HFFc6 (cell line): ENCODE results near the gene TNFRSF18. TPM values are rescaled to one million over a fixed set of nuclear protein-coding genes. Genes with fewer than 3 reads are reported as not detected.
A peak's percentile ranks its signal among the peaks of the same experiment; 100 is the strongest.
"Not testable (repeated sequence)": the region's sequence is repeated elsewhere in the genome, so short reads cannot be mapped to it uniquely, and the experiment has no call there.

ENCODE experiments used
- DNase-seq: peaks from one replicate; pipeline ENCODE4 v3.0.0-alpha.2; 2018
- H3K27ac Mint-ChIP-seq: 2 replicates; pipeline ENCODE4 v1.8.0; 2020; ENCODE audit warnings: mild to moderate bottlenecking, mixed read lengths
- H3K27me3 Mint-ChIP-seq: 2 replicates; pipeline ENCODE4 v1.8.0; 2021; ENCODE audit warnings: mild to moderate bottlenecking, moderate library complexity, mixed read lengths; ENCODE audit not compliant: insufficient read depth
- H3K36me3 Mint-ChIP-seq: 2 replicates; pipeline ENCODE4 v1.8.0; 2021; ENCODE audit warnings: low read depth, mixed read lengths
- H3K4me1 Mint-ChIP-seq: 2 replicates; pipeline ENCODE4 v1.8.0; 2020; ENCODE audit warnings: low read depth, mixed read lengths
- H3K4me3 Mint-ChIP-seq: 2 replicates; pipeline ENCODE4 v1.8.0; 2020; ENCODE audit warnings: mild to moderate bottlenecking, moderate library complexity, mixed read lengths
- H3K9me3 Mint-ChIP-seq: 2 replicates; pipeline ENCODE4 v1.8.0; 2020; ENCODE audit warnings: mild to moderate bottlenecking, mixed read lengths
- total RNA-seq, 6 experiments: library from RNA; stranded (reverse); fragmentation: NEBNext Ultra II Directional; extraction: Animal tissue kit (Norgen Biotek cat#: 25700); gene quantifications; 2 replicates in 1 of 6; 3 replicates in 5 of 6; pipeline ENCODE4 v1.2.3, GENCODE V29; 2021
- TF ChIP-seq, protein P1 (sequence below): fragments of 200-600 bp; sonication (generic); IDR thresholded peaks from 2 replicates; pipeline ENCODE4 v1.5.0; 2021; ENCODE audit warnings: antibody characterized with exemption, mild to moderate bottlenecking

The TNFRSF18 gene
- total RNA-seq, 6 experiments from 2014 or later: not detected

DNA sequence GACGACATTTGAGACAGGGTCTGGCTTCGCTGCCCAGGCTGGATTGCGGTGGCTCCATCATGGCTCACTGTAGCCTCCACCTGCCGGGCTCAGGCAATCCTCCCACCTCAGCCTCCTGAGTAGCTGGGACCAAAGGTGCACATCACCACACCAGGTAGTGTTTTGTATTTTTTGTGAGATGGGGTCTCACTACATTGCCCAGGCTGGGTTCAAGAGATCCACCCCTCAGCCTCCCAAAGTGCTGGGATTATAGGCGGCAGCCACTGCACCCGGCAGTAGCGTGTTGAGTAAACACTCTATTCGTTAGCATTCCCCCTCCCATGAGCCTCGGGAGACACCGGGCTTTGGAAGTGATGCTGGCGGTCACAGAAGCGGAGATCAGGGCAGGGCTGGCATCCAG, 46.9 kb upstream of the TNFRSF18 start:
- Mint-ChIP-seq H3K9me3 (no peaks in the 10 kb centered on the region), H3K36me3 (peaks cover 25% of the 10 kb centered on the region), H3K4me1 (0 out of 2 replicates have a peak, but pooled peaks cover under 1% of the 10 kb centered on the region), H3K27ac (no peak overlapping the region), H3K4me3 (no peak overlapping the region), H3K27me3 (peaks cover 2% of the 10 kb centered on the region)
- TF ChIP-seq, protein P1, sequence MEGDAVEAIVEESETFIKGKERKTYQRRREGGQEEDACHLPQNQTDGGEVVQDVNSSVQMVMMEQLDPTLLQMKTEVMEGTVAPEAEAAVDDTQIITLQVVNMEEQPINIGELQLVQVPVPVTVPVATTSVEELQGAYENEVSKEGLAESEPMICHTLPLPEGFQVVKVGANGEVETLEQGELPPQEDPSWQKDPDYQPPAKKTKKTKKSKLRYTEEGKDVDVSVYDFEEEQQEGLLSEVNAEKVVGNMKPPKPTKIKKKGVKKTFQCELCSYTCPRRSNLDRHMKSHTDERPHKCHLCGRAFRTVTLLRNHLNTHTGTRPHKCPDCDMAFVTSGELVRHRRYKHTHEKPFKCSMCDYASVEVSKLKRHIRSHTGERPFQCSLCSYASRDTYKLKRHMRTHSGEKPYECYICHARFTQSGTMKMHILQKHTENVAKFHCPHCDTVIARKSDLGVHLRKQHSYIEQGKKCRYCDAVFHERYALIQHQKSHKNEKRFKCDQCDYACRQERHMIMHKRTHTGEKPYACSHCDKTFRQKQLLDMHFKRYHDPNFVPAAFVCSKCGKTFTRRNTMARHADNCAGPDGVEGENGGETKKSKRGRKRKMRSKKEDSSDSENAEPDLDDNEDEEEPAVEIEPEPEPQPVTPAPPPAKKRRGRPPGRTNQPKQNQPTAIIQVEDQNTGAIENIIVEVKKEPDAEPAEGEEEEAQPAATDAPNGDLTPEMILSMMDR: no peak
- DNase-seq: no peak

- Mint-ChIP-seq H3K9me3 (no peaks in the 10 kb centered on the region), H3K4me1 (no peaks in the 10 kb centered on the region), H3K4me3 (no peak overlapping the region), H3K27ac (peak overlapping the region; percentile 58; the same call in 1 of the 2 replicates), H3K27me3 (peaks cover 2% of the 10 kb centered on the region), H3K36me3 (peaks cover 20% of the 10 kb centered on the region)
- no peak for DNase-seq
- TF ChIP-seq, protein P1: no peak
These were observed 44.4 kb upstream of the TNFRSF18 start for GRCh38 chr1:1250786-1251284.

DNA sequence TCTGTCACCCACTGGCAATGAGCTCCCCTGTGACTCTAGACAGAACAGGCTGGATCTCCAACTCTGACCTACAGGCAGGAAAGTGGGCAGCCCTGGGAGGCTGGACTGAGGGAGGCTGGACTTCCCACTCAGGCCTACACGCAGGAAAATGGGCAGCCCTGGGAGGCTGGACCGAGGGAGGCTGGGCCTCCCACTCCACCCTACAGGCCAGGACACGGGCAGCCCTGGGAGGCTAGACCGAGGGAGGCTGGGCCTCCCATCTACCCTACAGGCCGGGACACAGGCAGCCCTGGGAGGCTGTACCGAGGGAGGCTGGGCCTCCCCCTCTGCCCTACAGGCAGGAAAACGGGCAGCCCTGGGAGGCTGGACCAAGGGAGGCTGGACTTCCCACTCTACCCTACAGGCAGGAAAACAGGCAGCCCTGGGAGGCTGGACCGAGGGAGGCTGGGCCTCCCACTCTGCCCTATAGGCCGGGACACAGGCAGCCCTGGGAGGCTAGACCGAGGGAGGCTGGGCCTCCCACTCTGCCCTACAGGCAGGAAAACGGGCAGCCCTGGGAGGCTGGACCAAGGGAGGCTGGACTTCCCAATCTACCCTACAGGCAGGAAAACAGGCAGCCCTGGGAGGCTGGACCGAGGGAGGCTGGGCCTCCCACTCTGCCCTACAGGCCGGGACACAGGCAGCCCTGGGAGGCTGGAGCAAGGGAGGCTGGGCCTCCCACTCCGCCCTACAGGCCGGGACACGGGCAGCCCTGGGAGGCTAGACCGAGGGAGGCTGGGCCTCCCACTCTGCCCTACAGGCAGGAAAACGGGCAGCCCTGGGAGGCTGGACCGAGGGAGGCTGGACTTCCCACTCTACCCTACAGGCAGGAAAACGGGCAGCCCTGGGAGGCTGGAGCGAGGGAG, 41.9 kb upstream of the TNFRSF18 start:
- not testable (repeated sequence) for H3K27ac Mint-ChIP-seq, H3K4me1 Mint-ChIP-seq, DNase-seq, H3K9me3 Mint-ChIP-seq, H3K36me3 Mint-ChIP-seq, H3K27me3 Mint-ChIP-seq, H3K4me3 Mint-ChIP-seq

DNA sequence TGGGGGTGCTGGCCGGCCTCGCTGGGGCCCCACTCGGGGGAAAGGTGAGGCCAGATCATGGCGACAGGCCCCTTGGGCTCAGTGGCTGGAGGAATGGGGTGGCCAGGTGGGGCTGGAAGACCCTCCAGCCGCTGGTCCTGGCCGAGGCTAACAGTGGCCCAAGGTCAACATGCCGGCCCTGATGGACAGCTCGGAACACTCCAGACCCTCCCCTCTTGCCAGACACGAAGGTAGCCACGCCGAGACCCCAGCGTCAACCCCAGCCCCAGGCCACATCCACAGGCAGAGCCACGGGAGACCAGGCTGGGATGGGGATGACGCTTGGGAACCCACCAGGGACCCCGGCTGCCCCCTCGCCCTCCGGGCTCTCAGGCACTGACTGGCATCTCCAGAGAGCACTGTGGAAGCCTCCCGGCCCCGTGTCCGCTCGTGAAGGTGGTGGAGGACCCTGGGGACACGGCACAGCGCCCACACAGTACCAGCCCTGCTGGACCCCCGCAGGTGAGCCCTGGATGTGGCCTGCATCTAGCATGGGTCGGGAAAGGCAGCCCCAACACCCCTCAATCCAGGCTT, 41.0 kb upstream of the TNFRSF18 start:
- H3K27me3 Mint-ChIP-seq: peaks cover 2% of the 10 kb centered on the region; the same call in 1 of the 2 replicates

GRCh38 chr1:1246577-1247340, 40.4 kb upstream of the TNFRSF18 start, which contains the start of gene C1QTNF12:
Gene C1QTNF12 (minus strand): TSS chr1:1246722. CDS start chr1:1246690, 32 bp downstream.
- H3K4me1 Mint-ChIP-seq: no peaks in the 10 kb centered on the region
- no peak for DNase-seq
- TF ChIP-seq, protein P1: no peak
- no peak within 1 kb of the TSS for H3K4me3 Mint-ChIP-seq
- H3K9me3 Mint-ChIP-seq: no peaks in the 10 kb centered on the region
- H3K27me3 Mint-ChIP-seq: peaks cover 2% of the 10 kb centered on the region; the same call in 1 of the 2 replicates
- no peak within 1 kb of the TSS for H3K27ac Mint-ChIP-seq
- no peaks in the 10 kb centered on the region for H3K36me3 Mint-ChIP-seq

More for the DNA sequence above, 41.0 kb upstream of the TNFRSF18 start:
- Mint-ChIP-seq H3K9me3 (no peaks in the 10 kb centered on the region), H3K27ac (no peak overlapping the region), H3K4me1 (no peaks in the 10 kb centered on the region), H3K4me3 (no peak overlapping the region), H3K36me3 (peaks cover under 1% of the 10 kb centered on the region; the same call in 1 of the 2 replicates)
- DNase-seq: no peak
- TF ChIP-seq, protein P1: no peak
